GM18502 (cell line): ENCODE results near the gene TMEM244.
"Not testable (repeated sequence)": the region's sequence is repeated elsewhere in the genome, so short reads cannot be mapped to it uniquely, and the experiment has no call there.

Source experiments
- ATAC-seq: cut with Tn5 transposase; IDR thresholded peaks from one replicate; pipeline ENCODE4 v1.9.1; 2021; ENCODE audit warnings: mild to moderate bottlenecking; ENCODE audit not compliant: unreplicated experiment, poor library complexity

TMEM244 gene, protein sequence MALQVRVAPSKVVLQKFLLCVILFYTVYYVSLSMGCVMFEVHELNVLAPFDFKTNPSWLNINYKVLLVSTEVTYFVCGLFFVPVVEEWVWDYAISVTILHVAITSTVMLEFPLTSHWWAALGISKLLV

DNA sequence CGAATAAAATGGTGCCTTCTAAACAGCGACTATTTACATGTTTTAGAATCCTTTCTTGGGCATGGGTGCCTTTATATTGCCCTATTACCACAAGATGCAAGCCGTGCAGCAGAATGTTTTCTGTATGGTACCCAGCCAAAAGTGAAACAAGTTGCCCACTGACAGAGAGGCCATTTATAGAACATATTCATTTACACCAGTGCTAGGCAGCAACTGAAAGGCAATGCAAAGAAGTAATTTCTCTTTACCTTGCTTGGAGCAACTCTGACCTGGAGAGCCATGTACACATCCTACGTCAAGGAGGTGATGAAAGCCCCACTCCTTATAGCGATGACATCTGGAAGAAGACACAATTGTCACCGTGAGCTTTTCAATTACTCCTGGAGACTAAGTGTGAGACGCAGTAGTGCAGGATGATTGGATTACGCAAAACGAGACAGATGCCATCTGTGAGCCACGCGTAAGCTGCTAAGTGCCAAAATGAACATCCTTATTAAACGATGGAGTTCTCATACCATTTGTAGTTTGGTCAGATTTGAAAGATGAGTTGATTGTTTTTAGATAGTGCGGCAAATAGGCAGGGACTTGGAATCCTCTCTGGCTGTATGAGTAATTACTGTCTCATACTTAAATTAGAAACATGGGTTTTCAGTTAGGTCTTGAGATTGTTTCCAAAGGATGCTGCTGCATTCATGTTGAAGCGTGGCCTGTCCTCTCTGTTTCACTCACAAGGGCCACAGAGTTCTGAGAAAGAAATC lies at the start of gene TMEM244:
TSS of gene TMEM244 (minus strand) at position 408 of the 758 bp plus-strand sequence. CDS start at position 281, 127 bp downstream.
- ATAC-seq: no peak

DNA sequence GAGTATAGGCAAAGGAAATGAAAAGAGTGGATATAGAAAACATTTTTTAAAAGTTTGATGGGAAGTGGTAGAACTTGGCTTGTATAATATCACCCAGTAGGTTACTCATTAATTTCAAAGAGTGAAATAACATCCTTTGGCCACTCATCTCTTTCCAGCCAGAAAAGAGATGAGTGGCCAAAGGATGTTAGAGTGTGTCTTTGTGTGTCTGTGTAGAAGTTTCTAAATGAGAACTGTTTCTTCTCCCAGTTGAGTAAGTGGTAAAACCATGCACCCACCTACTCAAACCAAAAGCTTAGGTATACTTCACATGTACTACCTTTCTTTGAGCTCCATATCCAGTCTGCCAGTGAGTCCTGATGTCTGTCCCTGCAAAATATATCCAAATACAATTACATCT lies 47.7 kb upstream of the TMEM244 start:
- ATAC-seq: no peak

DNA sequence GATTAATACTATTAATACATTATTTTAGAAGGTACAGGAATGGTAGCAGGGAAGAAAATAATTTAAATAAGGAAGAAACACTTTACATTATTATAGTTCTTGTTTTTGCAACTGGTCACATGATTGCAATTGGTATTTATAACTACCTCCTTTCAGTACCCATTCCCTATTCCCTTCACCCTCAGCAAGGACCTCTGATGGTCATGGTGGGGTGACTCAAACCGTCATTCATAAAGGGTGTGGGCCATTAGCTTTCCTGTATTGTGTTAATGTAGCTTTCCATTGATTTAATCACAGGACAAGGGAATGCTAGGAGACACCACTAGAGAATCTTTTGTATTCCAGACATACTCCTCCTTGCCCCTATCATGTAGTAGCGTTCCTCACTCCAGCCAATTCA lies 47.2 kb upstream of the TMEM244 start:
- ATAC-seq: no peak

DNA sequence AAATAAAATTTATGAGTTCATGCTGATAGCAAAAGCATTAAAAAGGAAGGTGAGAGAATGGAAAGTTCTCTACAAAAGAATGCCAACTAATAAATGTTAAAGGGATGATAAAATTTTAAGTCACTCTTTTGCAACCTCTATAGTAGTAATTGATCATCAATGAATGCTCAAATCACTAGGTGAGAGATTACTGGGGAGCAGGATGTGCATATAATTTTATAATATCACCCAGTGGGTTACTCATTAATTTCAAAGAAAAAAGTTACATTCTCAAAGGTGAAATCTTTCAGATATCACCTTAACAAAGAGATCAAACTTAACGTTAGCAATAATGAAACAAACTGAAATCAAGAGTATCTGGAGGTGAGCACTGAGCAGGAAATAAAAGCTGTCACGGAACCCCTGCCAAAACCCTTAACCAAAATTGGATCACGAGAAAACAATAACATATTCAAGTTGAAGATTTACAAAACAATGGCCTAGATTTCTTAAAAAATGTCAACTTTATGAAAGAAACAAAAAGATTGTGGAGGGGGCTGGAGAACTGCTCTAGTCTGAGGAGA lies 45.5 kb upstream of the TMEM244 start:
- no peak for ATAC-seq

DNA sequence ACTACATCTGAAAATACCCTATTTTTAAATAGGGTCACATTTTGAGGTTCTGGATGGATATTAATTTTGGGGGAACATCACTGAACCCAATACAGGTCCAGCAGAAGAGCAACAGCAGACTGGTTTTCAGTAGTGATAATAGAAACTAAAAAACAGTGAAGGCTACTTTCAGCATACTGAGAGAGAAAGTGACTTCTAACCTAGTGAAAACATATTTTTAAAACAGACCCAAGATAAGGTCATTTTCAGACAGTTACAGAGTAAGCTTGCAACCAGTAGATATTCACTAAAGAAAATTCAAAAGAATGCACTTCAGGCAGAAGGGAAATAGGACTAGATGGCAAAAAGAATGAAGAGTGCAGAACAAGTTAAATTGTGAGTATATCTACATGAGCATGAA lies 42.0 kb upstream of the TMEM244 start:
- ATAC-seq: no peak

DNA sequence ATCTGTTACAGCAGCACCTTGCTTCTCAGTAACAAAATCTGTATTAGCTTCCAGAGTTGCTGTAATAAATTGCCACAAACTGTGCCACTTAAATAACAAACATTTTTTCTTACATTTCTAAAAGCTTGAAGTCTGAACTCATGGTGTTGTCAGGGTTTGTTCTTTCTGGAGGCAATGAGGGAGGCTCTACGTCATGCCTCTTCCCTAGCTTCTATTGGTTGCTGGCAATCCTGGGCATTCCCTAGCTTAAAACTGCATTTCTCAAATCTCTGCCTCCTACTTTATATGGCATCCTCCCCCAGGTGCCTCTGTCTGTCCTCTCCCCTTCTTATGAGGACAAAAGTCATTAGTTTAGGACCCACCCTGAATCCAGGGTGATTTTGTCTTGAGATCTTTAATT lies 41.6 kb upstream of the TMEM244 start:
- no peak for ATAC-seq

DNA sequence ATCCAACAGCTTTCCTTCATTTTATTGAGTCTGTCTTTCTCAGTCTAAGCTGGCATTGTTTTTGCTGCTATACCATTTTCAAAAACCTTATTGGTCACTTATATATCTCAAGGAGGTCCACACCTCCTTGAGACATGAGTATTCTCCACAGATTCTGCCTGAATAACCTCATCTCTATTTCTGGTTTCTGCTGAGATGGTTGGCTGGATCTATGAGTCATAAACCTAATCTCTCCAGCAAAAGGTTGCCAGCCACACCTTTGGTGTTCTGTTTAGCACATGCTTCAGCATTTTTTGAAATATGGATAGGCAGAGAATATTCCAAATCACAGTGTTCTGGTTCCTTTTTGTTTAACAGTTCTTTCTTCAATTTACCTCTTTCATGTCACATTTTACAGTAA lies 40.8 kb upstream of the TMEM244 start:
- peak; percentile 71 for ATAC-seq

- ATAC-seq: peak; percentile 65
Measured at GRCh38 chr6:129895692-129896091, 34.6 kb upstream of the TMEM244 start.

- ATAC-seq: no peak
Measured at GRCh38 chr6:129894921-129895320, 33.8 kb upstream of the TMEM244 start.

DNA sequence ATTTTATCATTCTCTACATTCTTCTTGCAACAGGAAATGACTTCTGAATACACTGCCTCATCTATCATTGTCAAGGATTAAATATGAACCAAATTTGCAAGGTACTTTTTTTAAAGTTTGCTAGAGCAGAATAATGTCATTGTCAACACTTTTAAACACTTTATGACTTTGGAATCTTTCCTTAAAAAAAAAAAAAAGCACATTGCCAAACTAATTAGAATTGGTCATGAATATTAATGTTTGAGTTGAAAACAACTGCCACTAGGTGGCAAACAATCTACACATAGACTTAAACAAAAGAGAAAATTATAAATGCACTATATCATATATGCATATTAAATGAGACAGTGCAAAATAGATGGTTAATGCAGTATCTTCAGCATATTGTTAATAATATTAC lies 32.5 kb upstream of the TMEM244 start:
- peak; percentile 47 for ATAC-seq

- no peak for ATAC-seq
Measured at GRCh38 chr6:129890701-129891100, 29.6 kb upstream of the TMEM244 start.

- ATAC-seq: no peak
Measured at GRCh38 chr6:129890164-129890563, 29.0 kb upstream of the TMEM244 start.

DNA sequence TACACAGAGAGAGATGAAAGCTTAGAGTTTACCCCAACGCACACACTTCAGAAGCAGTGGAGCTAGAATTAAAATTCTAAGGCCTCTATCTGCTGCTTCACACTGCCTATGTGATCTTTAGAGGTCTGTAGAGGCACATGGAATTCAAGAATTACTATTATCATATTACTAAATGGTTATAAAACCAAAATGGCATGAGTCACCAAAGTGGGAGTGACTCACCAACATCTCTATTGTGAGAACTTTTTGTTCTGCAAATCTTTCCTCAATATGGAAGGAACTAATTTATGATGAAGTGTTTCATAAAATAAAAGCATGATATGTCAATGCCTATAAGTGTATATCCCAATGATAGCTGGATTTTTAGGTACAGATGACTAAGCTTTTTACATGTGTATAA lies 28.5 kb upstream of the TMEM244 start:
- no peak for ATAC-seq

GRCh38 chr6:129886401-129887155 lies 25.5 kb upstream of the TMEM244 start:
- ATAC-seq: no peak

GRCh38 chr6:129884211-129884610 lies 23.1 kb upstream of the TMEM244 start:
- ATAC-seq: no peak

DNA sequence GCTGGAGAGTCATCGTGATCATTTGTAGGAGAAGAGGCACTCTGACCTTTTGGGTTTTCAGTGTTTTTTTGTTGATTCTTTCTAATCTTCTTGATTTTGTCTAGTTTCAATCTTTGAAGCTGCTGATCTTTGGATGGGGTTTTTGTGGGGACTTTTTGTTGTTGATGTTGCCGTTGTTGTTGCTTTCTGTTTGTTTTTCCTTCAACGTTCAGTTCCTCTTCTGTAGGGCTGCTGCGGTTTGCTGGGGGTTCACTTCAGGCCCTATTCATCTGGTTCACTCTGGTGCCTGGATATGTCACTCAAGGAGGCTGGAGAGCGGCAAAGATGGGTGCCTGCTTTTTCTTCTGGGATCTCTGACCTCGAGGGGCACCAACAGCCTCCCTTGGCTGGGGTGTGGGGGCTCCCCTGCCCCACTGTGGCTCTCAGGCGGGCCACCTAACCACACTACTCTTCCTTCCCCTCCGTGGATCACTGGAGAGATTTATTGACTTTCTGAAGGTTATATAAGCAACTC lies 21.5 kb upstream of the TMEM244 start:
- ATAC-seq: peak; percentile 94

GRCh38 chr6:129877894-129878293 lies 16.8 kb upstream of the TMEM244 start:
- not testable (repeated sequence) for ATAC-seq

DNA sequence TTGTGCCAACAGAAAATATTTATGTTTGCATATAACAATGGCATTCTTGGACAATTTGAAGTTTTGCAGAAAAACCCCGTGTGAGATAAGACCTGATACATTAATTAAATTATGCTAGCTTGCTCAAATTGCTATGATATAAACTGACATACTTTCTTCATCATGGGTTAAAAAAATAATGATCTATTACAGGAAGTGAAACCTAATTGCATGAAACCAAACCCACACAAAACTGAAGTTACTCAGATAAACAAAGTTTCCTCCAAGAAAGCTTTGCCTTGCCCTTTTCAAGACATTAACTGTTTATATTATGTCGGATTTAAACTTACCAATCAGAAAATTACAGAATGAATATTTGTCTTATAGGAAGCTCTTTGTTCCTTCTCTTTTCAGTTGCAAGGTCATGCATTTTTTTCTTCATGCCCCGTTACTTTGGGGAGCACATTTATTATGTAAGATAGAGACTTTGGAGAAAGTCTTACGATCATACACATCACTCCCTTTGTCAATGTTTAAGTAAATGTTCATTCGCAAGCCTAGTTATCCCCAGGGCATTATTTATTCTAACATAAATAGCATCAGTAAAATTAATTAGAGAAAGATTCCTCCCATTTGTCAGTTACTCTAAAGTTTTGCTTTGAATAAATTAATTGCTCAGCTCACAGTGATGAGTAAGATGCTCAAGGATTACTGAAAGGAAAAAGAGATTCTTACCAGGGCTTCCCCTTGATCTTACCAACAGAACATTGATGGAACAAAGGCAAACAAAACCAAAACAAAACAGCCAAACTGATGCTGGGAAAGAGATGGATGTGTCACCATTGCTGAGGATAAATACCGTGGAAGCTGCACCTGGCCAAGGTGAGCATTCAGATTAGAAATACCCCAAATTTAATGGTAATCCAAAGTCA lies 14.8 kb upstream of the TMEM244 start:
- ATAC-seq: peak; percentile 89

DNA sequence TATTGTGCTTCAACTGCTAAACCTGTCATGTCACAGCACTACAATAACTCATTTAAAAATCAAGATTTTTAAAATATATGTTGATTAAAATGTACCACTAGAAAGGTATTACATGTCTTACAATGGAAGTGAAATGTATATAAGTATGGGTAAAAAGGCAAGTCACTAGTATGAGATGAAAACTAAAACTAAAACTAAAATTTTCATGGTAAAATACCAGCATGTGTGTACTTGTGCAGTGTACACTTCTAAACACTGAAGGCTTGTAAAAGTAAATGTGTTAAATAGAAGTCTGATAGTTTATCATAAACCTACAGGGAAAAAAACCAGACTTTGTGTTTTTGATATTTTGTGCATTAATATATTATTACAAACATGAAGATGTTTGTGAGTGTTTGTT lies 13.7 kb upstream of the TMEM244 start:
- peak; percentile 52 for ATAC-seq

DNA sequence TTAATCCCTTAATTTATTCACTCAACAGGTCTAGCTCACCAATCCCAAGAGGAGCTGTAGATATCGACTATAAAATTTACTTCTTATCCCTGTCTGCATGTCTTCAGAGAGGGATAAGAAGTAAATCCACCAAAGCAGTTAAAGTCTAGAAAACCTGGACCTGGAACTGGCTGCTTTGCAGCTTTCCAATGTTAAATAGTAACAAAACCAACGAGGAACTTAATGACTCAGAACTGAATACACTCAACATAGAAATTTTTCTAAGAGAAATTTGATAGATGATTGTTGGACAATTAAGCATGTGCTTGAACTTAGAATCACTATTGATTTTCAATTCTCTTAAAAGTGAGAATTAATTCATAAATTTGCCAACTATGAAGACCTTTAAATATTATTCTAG lies 11.5 kb upstream of the TMEM244 start:
- ATAC-seq: no peak
